GM23248 (cell line): Measurements from ENCODE around the gene GPA33. TPM values are rescaled to one million over a fixed set of nuclear protein-coding genes. Genes with fewer than 3 reads are reported as not detected.
A peak's percentile ranks its signal among the peaks of the same experiment; 100 is the strongest.

Source experiments
- DNase-seq: peaks from one replicate; pipeline ENCODE4 v3.0.0-alpha.2; 2015
- H2AFZ ChIP-seq: fragments of 200-600 bp; sonication (generic); 2 replicates; pipeline ENCODE4 v1.6.1; 2016; ENCODE audit warnings: antibody characterized with exemption
- H3F3A ChIP-seq: fragments of 200-600 bp; sonication (generic); 2 replicates; pipeline ENCODE4 v1.6.1; 2016; ENCODE audit warnings: mild to moderate bottlenecking, antibody characterized with exemption, mixed run types; ENCODE audit not compliant: insufficient read depth
- H3K27ac ChIP-seq: fragments of 200-600 bp; sonication (generic); 2 replicates; pipeline ENCODE4 v1.5.1; 2016; ENCODE audit warnings: mild to moderate bottlenecking
- H3K27me3 ChIP-seq: fragments of 200-600 bp; sonication (generic); replicated peaks from 2 replicates; pipeline ENCODE4 v1.6.1; 2016; ENCODE audit warnings: mild to moderate bottlenecking; ENCODE audit not compliant: insufficient read depth
- H3K36me3 ChIP-seq: fragments of 200-600 bp; sonication (generic); 2 replicates; pipeline ENCODE4 v1.6.1; 2016; ENCODE audit warnings: low read depth, mild to moderate bottlenecking
- H3K4me1 ChIP-seq: fragments of 200-600 bp; sonication (generic); 2 replicates; pipeline ENCODE4 v1.6.1; 2016; ENCODE audit warnings: mild to moderate bottlenecking; ENCODE audit not compliant: insufficient read depth
- H3K4me2 ChIP-seq: fragments of 200-600 bp; sonication (generic); one replicate; pipeline ENCODE4 v1.6.1; 2016; ENCODE audit warnings: mild to moderate bottlenecking; ENCODE audit not compliant: unreplicated experiment
- H3K4me3 ChIP-seq: fragments of 200-600 bp; sonication (generic); 2 replicates; pipeline ENCODE4 v1.5.1; 2016; ENCODE audit warnings: mild to moderate bottlenecking
- H3K79me2 ChIP-seq: fragments of 200-600 bp; sonication (generic); 2 replicates; pipeline ENCODE4 v1.6.1; 2016; ENCODE audit warnings: mild to moderate bottlenecking; ENCODE audit not compliant: insufficient read depth
- H3K9ac ChIP-seq: fragments of 200-600 bp; sonication (generic); 2 replicates; pipeline ENCODE4 v1.6.1; 2016; ENCODE audit warnings: mild to moderate bottlenecking
- H3K9me2 ChIP-seq: fragments of 200-600 bp; sonication (generic); 2 replicates; pipeline ENCODE4 v1.6.1; 2016; ENCODE audit warnings: mixed run types, mild to moderate bottlenecking, moderate library complexity; ENCODE audit not compliant: insufficient read depth
- H3K9me3 ChIP-seq: fragments of 200-600 bp; sonication (generic); one replicate; pipeline ENCODE4 v1.6.1; 2017; ENCODE audit warnings: low read depth
- H4K20me1 ChIP-seq: fragments of 200-600 bp; sonication (generic); 2 replicates; pipeline ENCODE4 v1.6.0; 2016; ENCODE audit not compliant: insufficient read depth
- EZH2 ChIP-seq: fragments of 200-600 bp; sonication (generic); IDR thresholded peaks from 2 replicates; pipeline ENCODE4 v1.6.1; 2018; ENCODE audit warnings: antibody characterized with exemption, mild to moderate bottlenecking; ENCODE audit not compliant: insufficient read depth, poor library complexity, severe bottlenecking
- EZH2phosphoT487 ChIP-seq: fragments of 200-600 bp; sonication (generic); IDR thresholded peaks from 2 replicates; pipeline ENCODE4 v1.6.1; 2018; ENCODE audit warnings: antibody characterized with exemption, moderate library complexity, mild to moderate bottlenecking, low read depth; ENCODE audit not compliant: insufficient read depth
- WGBS, 2 experiments: methylation state at CpG; one replicate each; pipeline ENCODE4 v1.1.6; 2015 to 2017; ENCODE audit warnings: low lambda C conversion rate in 2 of 2, low coverage in 1 of 2; ENCODE audit errors: missing lambda C conversion rate in 2 of 2; 5-methylcytosine and 5-hydroxymethylcytosine counted together
- in situ Hi-C: fragments of 300-500 bp; cut with MboI; formaldehyde crosslinking; loops from 2 replicates; pipeline ENCODE4 v1.15.0; 2020
- polyA plus RNA-seq: library from polyadenylated mRNA; unstranded; fragments of >200 nt; fragmentation: Nextera tagmentation; extraction: Ambion mirVana; gene quantifications from 2 replicates; pipeline ENCODE4 v1.2.1, GENCODE V29; 2016
- total RNA-seq: library from RNA; depleted of rRNA; stranded (reverse); fragments of >200 nt; shearing (Covaris generic); gene quantifications from 2 replicates; pipeline ENCODE4 v1.2.3, GENCODE V29; 2014

The GPA33 gene
- total and polyA plus RNA-seq, 2 experiments from 2014 or later: not detected

DNA sequence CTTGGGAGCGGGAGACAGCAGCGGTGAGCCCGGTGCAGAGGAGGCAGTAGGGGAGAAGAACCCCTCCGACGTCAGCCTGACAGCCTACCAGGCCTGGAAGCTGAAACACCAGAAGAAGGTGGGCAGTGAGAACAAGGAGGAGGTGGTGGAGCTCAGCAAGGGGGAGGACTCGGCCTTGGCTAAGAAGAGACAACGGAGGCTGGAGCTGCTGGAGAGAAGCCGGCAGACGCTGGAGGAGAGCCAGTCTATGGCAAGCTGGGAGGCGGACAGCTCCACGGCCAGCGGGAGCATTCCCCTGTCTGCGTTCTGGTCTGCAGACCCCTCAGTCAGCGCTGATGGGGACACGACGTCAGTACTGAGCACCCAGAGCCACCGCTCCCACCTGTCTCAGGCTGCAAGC, 36.6 kb upstream of the GPA33 start:
- Histone ChIP-seq H3K9ac (no peak overlapping the region), H3K4me1 (no peaks in the 10 kb centered on the region), H4K20me1 (no peaks in the 10 kb centered on the region), H3K27ac (no peak overlapping the region), H3K9me3 (no peaks in the 10 kb centered on the region), H3K79me2 (no peaks in the 10 kb centered on the region), H3F3A (no peaks in the 10 kb centered on the region), H3K4me2 (no peak overlapping the region), H2AFZ (no peak overlapping the region), H3K36me3 (no peaks in the 10 kb centered on the region), H3K9me2 (no peaks in the 10 kb centered on the region), H3K4me3 (no peak overlapping the region), H3K27me3 (peaks cover 20% of the 10 kb centered on the region; the same call in 1 of the 2 replicates)
- in situ Hi-C loops: no loop called here
- no peak for DNase-seq
- 61 to 75% methylated on average over 17 of the region's 17 CpGs for WGBS, 2 experiments
- TF ChIP-seq EZH2 (no peak), EZH2phosphoT487 (no peak)

DNA sequence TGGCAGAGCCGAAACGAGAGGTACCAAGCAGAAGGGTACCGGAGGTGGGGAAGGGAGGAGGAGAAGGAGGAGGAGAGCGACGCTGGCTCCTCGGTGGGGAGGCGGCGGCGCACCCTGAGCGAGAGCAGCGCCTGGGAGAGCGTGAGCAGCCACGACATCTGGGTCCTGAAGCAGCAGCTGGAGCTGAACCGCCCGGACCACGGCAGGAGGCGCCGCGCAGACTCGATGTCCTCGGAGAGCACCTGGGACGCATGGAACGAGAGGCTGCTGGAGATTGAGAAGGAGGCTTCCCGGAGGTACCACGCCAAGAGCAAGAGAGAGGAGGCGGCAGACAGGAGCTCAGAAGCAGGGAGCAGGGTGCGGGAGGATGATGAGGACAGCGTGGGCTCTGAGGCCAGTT, 36.1 kb upstream of the GPA33 start:
- Histone ChIP-seq H3K4me1 (no peaks in the 10 kb centered on the region), H3K79me2 (no peaks in the 10 kb centered on the region), H3K9me3 (no peaks in the 10 kb centered on the region), H3F3A (no peaks in the 10 kb centered on the region), H3K27me3 (peaks cover 25% of the 10 kb centered on the region; the same call in 1 of the 2 replicates), H3K9ac (no peak overlapping the region), H3K4me3 (no peak overlapping the region), H3K4me2 (no peak overlapping the region), H3K9me2 (no peaks in the 10 kb centered on the region), H3K27ac (no peak overlapping the region), H4K20me1 (no peaks in the 10 kb centered on the region), H3K36me3 (no peaks in the 10 kb centered on the region), H2AFZ (no peak overlapping the region)
- no peak for DNase-seq
- TF ChIP-seq EZH2phosphoT487: no peak
- TF ChIP-seq EZH2: no peak
- WGBS, 2 experiments: 80 to 82% methylated on average over 15 to 28 of the region's 28 CpGs
- in situ Hi-C loops: no loop called here

DNA sequence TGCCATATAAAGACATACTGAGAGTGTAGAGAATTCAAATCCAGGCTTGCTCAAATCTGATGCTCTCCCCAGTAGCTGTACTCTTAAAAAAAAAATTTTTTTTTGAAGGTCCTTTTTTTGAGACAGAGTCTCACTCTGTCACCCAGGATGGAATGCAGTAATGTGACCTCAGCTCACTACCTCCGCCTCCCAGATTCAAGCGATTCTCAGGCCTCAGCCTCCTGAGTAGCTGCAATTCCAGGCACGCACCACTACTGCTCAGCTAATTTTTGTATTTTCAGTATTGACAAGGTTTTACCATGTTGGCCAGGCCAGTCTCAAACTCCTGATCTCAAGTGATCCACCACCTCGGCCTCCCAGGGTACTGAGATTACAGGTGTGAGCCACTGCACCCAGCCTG, 32.4 kb upstream of the GPA33 start:
- Histone ChIP-seq H3K27me3 (peaks cover 23% of the 10 kb centered on the region), H3K4me2 (no peak overlapping the region), H3K27ac (no peak overlapping the region), H3K36me3 (no peaks in the 10 kb centered on the region), H2AFZ (no peak overlapping the region), H3K9me3 (no peaks in the 10 kb centered on the region), H3K9me2 (no peaks in the 10 kb centered on the region), H3K4me3 (no peak overlapping the region), H3F3A (no peaks in the 10 kb centered on the region), H4K20me1 (no peaks in the 10 kb centered on the region), H3K4me1 (no peaks in the 10 kb centered on the region), H3K79me2 (no peaks in the 10 kb centered on the region), H3K9ac (no peak overlapping the region)
- TF ChIP-seq EZH2 (no peak), EZH2phosphoT487 (no peak)
- DNase-seq: no peak
- in situ Hi-C loops: no loop called here
- WGBS, 2 experiments: 71 to 73% methylated on average over 4 of the region's 4 CpGs

DNA sequence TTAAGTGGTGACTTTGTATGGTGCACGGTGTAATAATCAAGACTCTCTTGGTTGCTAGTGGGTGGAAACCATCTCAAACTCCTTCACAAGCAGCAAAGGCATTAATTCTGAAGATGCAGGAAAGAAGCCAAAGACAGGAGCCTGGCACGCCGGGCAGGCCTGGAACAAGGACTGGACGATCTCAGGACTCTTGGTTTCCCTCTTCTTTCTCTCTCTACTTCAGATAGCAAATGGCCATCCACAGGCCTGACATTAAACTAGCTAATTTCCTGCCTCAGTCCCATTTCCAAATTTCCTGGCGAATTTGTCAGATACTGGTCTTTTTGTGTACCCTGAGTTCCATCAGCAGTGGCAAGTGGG, 31.9 kb upstream of the GPA33 start:
- Histone ChIP-seq H2AFZ (no peak overlapping the region), H4K20me1 (no peaks in the 10 kb centered on the region), H3F3A (no peaks in the 10 kb centered on the region), H3K27me3 (peaks cover 23% of the 10 kb centered on the region), H3K9me3 (no peaks in the 10 kb centered on the region), H3K4me1 (no peaks in the 10 kb centered on the region), H3K4me2 (no peak overlapping the region), H3K9me2 (no peaks in the 10 kb centered on the region), H3K79me2 (no peaks in the 10 kb centered on the region), H3K36me3 (no peaks in the 10 kb centered on the region), H3K4me3 (no peak overlapping the region), H3K9ac (no peak overlapping the region), H3K27ac (no peak overlapping the region)
- DNase-seq: no peak
- in situ Hi-C loops: no loop called here
- WGBS, 2 experiments: 62% methylated on average over 5 of the region's 5 CpGs
- no peak for TF ChIP-seq EZH2

DNA sequence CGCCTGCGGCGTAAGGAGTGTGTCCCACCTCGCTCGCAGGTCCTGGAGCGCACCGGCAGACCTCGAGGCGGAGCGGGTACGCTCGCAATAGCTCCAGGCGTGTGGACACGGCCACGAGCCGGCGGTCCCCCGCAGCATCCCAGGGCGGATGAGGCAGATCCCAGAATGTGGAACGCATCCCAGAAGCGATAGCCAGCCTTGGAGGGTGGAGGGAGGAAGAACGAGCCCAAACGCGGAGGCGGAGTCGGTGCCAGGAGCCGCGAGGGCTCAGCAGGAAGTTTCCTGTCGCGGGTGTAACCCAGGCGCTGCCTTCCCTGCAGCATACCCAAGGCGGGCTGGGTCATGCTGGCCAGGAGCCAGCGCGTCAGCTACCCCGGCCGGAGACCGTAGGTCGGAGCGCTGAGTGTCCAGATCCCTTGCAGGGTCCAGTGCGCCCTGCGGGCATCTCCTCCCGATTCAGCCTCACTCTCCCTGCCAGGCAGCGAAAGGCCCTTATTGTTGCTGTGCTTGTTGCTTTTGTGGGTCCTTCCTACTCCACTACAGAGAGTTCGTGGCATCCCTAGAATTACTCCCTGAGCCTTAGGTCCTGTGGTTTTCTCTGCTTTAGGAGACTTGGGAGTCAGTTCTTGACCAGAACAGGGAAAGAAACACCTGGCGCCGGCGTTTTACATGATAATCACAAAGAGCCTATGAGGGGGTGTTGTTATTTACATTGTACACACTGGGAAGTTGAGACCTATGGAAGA, 31.4 kb upstream of the GPA33 start:
- H3K4me2 ChIP-seq: peak overlapping the region; percentile 42
- H3F3A ChIP-seq: no peaks in the 10 kb centered on the region
- peaks cover 23% of the 10 kb centered on the region for H3K27me3 ChIP-seq
- peak; percentile 44 for DNase-seq
- WGBS, 2 experiments: 13 to 15% methylated on average over 36 to 46 of the region's 47 CpGs
- no peaks in the 10 kb centered on the region for H4K20me1 ChIP-seq
- H3K4me3 ChIP-seq: peak overlapping the region; percentile 59
- H3K9me2 ChIP-seq: no peaks in the 10 kb centered on the region
- no peaks in the 10 kb centered on the region for H3K79me2 ChIP-seq
- no peak for TF ChIP-seq EZH2phosphoT487
- no peak for TF ChIP-seq EZH2
- H3K9me3 ChIP-seq: no peaks in the 10 kb centered on the region
- no peak overlapping the region for H3K9ac ChIP-seq
- H3K36me3 ChIP-seq: no peaks in the 10 kb centered on the region
- peak overlapping the region; percentile 60 for H2AFZ ChIP-seq
- H3K27ac ChIP-seq: no peak overlapping the region
- in situ Hi-C loops: no loop called here
- no peaks in the 10 kb centered on the region for H3K4me1 ChIP-seq
